Measurements from ENCODE around the gene CDK14. TPM values are rescaled to one million over a fixed set of nuclear protein-coding genes. Genes with fewer than 3 reads are reported as not detected.

The CDK14 gene
- total RNA-seq, 2 donors from 2014 or later: 1.9 to 4.9 TPM

GRCh38 chr7:90933984-90934383, 337.9 kb downstream of the CDK14 start:
- Histone ChIP-seq H3K4me3 (no peak overlapping the region), H3K36me3 (no peaks in the 10 kb centered on the region), H3K9ac (ENCODE audit: low read depth in 2 of 2, low read length in 2 of 2) (no peak overlapping the region), H3K9me3 (no peaks in the 10 kb centered on the region), H3K27me3 (no peaks in the 10 kb centered on the region), H3K4me1 (no peaks in the 10 kb centered on the region), H3K27ac (no peak overlapping the region)
- intact Hi-C loops (cut with DNase I): no loop called here
- DNase-seq: no peak
- no peak for TF ChIP-seq CTCF (IDR thresholded peaks at IDR 0.05)

GRCh38 chr7:90938371-90938770, 342.2 kb downstream of the CDK14 start:
- Histone ChIP-seq H3K4me1 (no peaks in the 10 kb centered on the region), H3K27me3 (no peaks in the 10 kb centered on the region), H3K27ac (no peak overlapping the region), H3K9me3 (no peaks in the 10 kb centered on the region), H3K4me3 (no peak overlapping the region), H3K9ac (ENCODE audit: low read depth in 2 of 2, low read length in 2 of 2) (no peak overlapping the region), H3K36me3 (no peaks in the 10 kb centered on the region)
- TF ChIP-seq CTCF (IDR thresholded peaks at IDR 0.05): no peak
- no peak for DNase-seq
- intact Hi-C loops (cut with DNase I): no loop called here

GRCh38 chr7:90939666-90940065, 343.5 kb downstream of the CDK14 start:
- H3K9ac ChIP-seq (ENCODE audit: low read depth in 2 of 2, low read length in 2 of 2): no peak overlapping the region
- intact Hi-C loops (cut with DNase I): no loop called here
- no peak for TF ChIP-seq CTCF (IDR thresholded peaks at IDR 0.05)

GRCh38 chr7:90944021-90944420, 347.9 kb downstream of the CDK14 start:
- Histone ChIP-seq H3K27me3 (no peaks in the 10 kb centered on the region), H3K4me1 (peaks cover 4% of the 10 kb centered on the region), H3K9me3 (no peaks in the 10 kb centered on the region), H3K4me3 (no peak overlapping the region), H3K27ac (no peak overlapping the region), H3K9ac (ENCODE audit: low read depth in 2 of 2, low read length in 2 of 2) (no peak overlapping the region), H3K36me3 (no peaks in the 10 kb centered on the region)
- no peak for DNase-seq
- no peak for TF ChIP-seq CTCF (IDR thresholded peaks at IDR 0.05)
- intact Hi-C loops (cut with DNase I): no loop called here

More at GRCh38 chr7:90939666-90940065, 343.5 kb downstream of the CDK14 start:
- H3K4me1 ChIP-seq: no peaks in the 10 kb centered on the region
- H3K4me3 ChIP-seq: no peak overlapping the region
- no peak for DNase-seq
- no peaks in the 10 kb centered on the region for H3K9me3 ChIP-seq
- H3K27ac ChIP-seq: no peak overlapping the region
- no peaks in the 10 kb centered on the region for H3K27me3 ChIP-seq
- H3K36me3 ChIP-seq: no peaks in the 10 kb centered on the region

GRCh38 chr7:90945104-90945787, 349.1 kb downstream of the CDK14 start:
- Histone ChIP-seq H3K27ac (no peak overlapping the region), H3K4me3 (no peak overlapping the region)
- TF ChIP-seq CTCF (IDR thresholded peaks at IDR 0.05): no peak

More at GRCh38 chr7:90945104-90945787, 349.1 kb downstream of the CDK14 start:
- no peak for DNase-seq
- Histone ChIP-seq H3K4me1 (peaks cover 4% of the 10 kb centered on the region), H3K9ac (ENCODE audit: low read depth in 2 of 2, low read length in 2 of 2) (no peak overlapping the region), H3K36me3 (no peaks in the 10 kb centered on the region), H3K9me3 (no peaks in the 10 kb centered on the region), H3K27me3 (no peaks in the 10 kb centered on the region)
- intact Hi-C loops (cut with DNase I): no loop called here

Measured in colonic mucosa (tissue), 4 donors.